Left forelimb (tissue), 1 donor: ENCODE results near the gene GNAS-AS1.
"Not testable (repeated sequence)": the region's sequence is repeated elsewhere in the genome, so short reads cannot be mapped to it uniquely, and the experiment has no call there.

Source experiments
- DNase-seq: peaks from one replicate; pipeline ENCODE4 v3.0.0-alpha.2; 2018; ENCODE audit warnings: low spot score

Gene GNAS-AS1

DNA sequence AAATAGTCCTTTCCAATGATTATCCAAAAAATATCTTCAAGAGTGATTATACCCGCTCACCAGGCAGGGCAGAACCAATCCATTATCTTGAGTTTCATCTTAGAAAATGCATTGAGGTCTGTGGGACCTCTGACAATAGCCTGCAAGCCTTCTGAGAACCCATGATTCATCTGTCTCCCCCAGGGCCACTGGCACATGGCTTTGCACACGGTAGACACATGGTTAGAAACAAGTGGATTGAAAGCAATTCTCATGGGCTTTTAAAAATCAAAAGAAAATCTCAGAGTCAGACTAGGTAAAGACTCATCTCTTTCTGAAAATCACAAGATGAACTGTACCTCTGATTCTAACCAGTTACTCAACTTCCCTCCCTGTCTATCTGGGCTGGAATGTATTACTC, 15.5 kb downstream of the GNAS-AS1 start:
- DNase-seq: no peak

DNA sequence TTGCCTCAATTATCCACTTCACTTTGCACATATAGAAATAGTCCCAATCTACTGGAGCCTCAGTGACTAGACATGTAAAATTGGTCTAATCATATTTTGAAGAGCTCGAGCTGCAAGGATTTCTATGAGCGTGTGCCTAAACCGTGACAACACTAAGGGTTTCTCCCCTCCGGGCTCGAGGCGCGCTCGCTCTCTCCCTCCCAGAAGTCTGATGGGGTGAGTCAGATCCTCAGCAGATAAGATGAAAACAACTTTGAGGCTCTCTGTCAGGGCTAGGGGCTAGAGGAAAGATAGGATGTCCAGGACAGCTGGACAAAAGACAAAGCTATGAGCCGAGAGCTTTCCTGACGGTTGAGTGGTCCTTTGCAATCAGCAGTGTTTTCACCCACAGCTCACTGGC, 16.8 kb downstream of the GNAS-AS1 start:
- DNase-seq: no peak

DNA sequence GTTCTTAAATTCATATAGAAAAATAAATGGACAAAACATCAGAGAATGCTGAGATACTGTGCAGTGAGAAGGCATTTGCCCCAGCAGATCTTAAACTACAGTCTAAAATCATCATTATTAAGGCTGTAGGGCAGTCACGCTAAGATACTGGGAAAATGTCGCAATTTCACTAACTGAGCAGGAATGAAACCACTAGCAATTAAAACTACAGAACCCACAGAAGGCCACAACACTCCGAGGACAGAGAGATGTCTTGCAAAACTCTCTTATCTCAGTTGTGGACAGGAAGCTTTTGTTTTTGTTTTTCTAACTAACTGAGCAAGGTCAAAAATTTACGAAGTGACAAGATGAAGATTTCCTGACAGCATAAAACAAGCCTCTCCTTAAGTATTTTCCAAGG, 18.2 kb downstream of the GNAS-AS1 start:
- no peak for DNase-seq

GRCh38 chr20:58829531-58829941, 21.2 kb downstream of the GNAS-AS1 start:
- DNase-seq: no peak

DNA sequence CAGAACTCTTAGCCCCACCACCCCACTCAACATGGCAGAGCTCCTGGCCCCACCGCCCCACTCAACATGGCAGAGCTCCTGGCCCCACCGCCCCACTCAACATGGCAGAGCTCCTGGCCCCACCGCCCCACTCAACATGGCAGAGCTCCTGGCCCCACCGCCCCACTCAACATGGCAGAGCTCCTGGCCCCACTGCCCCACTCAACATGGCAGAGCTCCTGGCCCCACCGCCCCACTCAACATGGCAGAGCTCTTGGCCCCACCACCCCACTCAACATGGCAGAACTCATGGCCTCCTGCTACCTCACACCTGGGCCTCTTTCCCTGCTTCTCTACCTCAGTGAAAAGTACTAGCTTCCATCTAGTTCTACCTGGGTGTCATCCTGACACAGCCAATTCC, 21.9 kb downstream of the GNAS-AS1 start:
- DNase-seq: not testable (repeated sequence)

- no peak for DNase-seq
Measured at GRCh38 chr20:58828136-58828535, 22.6 kb downstream of the GNAS-AS1 start.

GRCh38 chr20:58826271-58826670, 24.4 kb downstream of the GNAS-AS1 start:
- no peak for DNase-seq

- no peak for DNase-seq
Measured at GRCh38 chr20:58825450-58825849, 25.3 kb downstream of the GNAS-AS1 start.

DNA sequence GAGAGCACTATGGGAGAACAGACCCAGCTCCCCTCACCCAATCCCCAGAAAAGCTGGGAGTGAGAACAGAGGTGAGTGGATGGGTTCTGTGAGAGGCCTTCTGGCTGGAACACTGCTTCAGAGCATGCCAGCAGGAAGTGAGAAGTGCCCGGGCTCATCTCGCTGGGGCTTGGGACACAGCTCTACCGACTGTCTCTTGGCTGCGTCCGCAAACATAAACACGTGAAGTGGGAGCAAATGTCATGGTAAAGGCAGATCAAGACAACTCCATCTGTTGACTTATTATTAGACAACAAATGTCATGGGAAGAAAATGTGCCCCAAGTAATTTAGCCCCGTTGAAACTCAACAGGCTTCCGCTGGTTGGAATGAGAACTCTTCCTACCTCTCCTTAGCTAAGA, 25.9 kb downstream of the GNAS-AS1 start:
- no peak for DNase-seq

GRCh38 chr20:58822748-58823730, 27.7 kb downstream of the GNAS-AS1 start:
- DNase-seq: no peak

DNA sequence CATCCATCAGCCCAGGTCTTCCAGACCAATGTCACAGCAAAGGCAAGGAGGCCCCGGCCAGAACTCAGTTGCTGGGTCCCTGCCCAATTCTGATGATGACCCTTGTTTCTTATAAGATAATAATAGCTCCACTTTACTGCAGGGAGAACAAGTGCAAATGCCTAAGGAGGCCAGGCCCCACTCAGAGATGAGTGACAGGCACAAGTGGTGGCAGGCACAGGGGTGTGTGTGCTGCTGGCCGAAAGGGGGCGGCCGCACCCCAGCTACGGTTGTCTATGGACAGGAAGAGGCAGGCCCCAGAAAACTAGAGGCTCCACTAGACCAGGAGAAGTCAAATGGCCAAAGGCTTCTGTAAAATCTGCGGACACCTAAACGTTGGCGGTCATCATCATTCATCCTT, 28.6 kb downstream of the GNAS-AS1 start:
- no peak for DNase-seq

- not testable (repeated sequence) for DNase-seq
Measured at GRCh38 chr20:58820515-58820914, 30.2 kb downstream of the GNAS-AS1 start.

DNA sequence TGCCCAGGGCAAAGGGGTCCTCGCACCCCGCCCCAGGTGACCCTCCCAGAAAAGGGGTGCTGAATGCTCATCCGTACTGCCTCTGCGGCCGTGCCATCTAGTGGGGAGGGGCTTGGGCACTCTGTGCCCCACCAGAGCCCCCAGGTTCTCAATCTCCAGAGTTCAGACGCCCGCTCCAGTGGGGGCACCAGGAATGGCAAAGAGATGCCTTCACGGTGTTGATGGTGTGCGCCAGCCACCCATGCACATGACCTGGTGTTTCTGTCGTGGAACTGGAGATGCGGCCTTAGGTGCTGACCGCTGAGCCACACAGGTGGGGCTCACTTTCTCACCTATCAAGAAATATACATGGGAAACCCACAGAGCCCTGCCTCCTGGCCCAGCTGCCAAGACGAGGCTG, 30.8 kb downstream of the GNAS-AS1 start:
- no peak for DNase-seq

- DNase-seq: no peak
Measured at GRCh38 chr20:58818586-58819285, 32.0 kb downstream of the GNAS-AS1 start.

DNA sequence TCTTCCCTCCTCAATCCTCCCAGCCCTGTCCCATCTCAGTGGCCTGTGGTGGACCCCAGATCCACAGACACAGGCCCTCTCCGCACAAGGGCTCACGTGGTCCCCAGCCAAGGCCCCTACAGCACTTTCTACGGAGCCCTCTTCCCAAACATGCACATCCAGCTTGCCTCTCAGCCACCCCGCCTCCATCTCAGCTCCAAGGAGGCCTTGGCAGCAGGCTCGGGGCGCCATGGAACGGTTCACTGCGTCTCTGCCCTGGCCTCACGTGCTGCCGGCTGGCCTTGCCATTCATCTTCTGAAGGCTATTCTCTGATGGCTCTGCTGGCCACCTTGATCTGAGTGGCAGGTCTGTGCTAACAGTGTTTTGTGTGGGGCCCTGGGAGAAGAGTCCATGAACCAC, 33.0 kb downstream of the GNAS-AS1 start:
- DNase-seq: no peak

DNA sequence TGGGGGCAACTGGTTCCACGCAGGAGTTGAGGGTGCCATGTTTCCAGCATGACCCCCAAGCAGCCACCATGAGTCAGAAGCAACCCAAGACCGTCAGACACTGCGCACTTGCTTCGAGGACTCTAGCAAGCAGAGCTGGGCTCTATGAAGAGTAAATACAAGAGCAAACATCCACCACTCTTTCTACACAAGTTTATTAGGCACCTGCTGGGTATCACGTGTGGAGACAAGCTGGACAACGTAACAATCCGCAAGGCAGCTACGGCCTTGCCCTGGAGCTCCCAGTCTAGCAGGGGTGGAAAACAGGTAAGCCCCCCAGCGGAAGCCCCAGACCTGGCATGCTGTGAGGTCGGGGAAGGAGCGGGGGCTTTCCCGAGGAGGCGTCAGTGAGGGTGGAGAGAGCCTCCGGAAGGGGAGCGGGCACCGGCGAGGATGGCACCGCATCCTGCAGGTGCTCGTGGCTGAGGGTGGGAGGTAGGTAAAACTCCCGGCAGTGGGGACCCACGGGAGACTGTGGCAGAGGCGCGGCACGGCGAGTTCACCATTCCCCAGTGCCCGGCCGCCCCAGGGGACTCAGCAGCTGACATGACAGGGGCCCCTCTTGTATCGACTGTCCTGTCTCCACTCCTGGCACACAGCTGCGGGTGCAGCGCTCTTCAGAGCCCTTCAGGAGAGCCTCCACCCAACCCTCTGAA, 33.6 kb downstream of the GNAS-AS1 start:
- DNase-seq: no peak

GRCh38 chr20:58816051-58816450, 34.7 kb downstream of the GNAS-AS1 start:
- DNase-seq: no peak

DNA sequence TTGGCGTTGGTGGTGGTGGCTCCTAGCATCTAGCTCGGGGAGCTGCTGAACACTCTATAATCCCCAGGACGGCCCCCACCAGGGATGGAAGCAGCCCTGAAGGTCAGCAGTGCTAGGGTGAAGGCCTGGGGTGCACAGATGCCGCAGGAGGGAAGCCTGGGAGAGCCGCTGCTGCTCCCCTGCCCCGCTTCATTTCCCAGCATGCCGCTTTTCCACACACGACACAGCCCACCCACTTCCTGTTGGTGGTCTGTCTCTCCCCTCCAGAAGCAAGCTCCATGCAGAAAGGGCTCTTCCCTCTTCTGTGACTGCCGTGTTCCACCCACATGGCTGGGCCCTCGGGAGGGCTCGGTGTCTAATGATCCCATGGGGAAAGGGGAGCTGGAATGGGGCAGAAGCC, 35.3 kb downstream of the GNAS-AS1 start:
- DNase-seq: no peak

GRCh38 chr20:58813369-58813768, 37.3 kb downstream of the GNAS-AS1 start:
- DNase-seq: no peak

DNA sequence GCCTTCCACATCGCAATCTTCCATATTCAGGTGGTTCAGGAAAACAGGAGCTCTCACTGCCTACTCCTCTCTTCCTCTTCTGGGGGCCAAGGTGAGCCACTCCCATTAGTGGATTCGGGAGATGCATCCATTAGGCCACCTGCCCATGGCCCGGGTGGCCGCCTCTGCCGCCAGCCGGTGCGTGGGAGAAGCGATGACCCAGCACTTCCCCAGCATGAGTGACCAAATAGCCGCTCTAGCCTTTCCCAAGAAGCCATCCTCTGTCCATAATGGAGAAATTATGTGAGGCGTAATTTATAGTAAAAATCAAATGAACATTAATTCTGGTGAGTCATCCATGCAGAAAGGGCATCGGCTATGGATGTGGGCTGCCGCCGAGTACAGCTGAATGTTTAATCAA, 39.4 kb downstream of the GNAS-AS1 start:
- no peak for DNase-seq

GRCh38 chr20:58810879-58811250, 39.8 kb downstream of the GNAS-AS1 start:
- no peak for DNase-seq

- DNase-seq: no peak
Measured at GRCh38 chr20:58810116-58810878, 40.4 kb downstream of the GNAS-AS1 start.
